ENCODE measurements around the gene CNTNAP5.
A peak's percentile ranks its signal among the peaks of the same experiment; 100 is the strongest.

CNTNAP5 gene

DNA sequence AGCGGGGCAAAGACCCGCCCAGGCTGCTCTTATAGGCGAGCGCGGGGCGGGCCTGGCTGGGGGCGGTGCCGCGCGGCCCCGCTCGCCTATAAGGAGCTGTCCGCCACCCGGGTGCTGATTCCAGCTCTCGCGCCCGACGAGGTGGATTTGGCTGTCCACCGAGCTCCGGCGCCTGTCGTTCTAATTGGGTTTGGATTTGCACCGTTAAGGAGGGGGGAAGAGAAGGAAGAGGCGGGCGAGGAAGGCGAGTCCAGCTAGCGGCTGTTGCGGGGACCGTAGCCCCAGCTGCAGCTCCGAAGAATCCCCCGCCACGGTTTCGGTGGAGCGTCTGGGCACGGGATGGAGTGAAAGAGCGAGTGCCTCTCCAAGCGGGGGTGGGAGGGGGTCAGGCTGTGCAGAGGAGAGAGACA lies at the start of gene CNTNAP5:
Gene CNTNAP5 (plus strand): TSS at position 117 of the 410 bp plus-strand sequence. CDS start 364 bp downstream, outside the sequence.
- DNase-seq (ENCODE audit: low spot score), result no peak

DNA sequence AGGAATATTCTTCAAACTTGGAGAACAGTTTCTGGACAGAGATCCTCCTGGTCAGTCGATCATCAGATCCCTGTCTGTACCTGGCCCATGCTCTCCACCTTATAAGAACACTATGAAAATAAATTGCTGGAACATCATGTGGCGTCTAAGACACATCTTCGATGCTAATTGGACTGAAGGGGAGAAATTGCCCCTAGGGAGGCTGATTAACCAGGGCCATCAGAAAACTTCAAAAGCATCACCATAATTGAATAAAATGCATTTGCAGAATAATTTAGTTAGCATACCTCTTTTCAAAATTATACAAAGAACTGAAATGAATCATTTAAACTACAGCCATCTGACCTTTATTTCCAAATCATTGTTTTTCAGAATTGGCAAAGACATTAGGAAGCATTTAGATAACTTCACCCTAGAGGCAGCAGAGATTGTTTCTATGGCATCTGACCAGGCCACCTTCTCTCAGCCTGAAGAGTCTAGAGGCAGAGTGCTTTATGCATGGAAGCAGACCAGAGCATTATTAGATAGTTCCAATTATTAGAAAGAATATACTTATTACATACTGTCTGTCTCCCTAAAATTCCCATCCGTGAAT lies 48.9 kb upstream of the CNTNAP5 start:
- no peak for DNase-seq (ENCODE audit: low spot score)

DNA sequence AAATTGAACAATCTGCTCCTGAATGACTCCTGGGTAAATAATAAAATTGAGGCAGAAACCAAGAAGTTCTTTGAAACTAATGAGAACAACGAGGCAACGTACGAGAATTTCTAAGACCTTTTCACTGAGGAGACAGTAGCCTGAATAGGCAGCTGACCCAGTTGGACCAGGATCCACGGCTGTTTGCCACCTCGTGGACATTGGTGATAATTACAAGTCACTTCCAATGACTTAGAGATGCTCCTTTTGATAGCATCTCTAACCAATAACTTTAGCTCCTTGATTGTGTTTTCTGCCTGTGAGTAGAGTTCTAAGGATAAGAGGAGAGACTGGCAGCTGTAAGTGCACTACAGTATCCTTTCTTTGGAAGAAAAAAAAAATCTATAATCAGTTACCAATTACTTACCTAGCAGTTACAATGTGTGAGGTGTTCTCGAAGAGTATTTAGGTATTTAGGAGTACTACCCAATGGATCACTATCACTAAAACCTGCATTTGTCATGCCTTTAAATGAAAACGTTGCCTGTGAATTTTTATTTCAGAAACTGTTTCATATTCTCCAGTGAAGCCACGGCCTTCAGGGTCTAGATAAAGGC lies 31.3 kb upstream of the CNTNAP5 start:
- no peak for DNase-seq (ENCODE audit: low spot score)

GRCh38 chr2:123999681-124000080 lies 25.4 kb upstream of the CNTNAP5 start:
- DNase-seq (ENCODE audit: low spot score), result no peak

DNA sequence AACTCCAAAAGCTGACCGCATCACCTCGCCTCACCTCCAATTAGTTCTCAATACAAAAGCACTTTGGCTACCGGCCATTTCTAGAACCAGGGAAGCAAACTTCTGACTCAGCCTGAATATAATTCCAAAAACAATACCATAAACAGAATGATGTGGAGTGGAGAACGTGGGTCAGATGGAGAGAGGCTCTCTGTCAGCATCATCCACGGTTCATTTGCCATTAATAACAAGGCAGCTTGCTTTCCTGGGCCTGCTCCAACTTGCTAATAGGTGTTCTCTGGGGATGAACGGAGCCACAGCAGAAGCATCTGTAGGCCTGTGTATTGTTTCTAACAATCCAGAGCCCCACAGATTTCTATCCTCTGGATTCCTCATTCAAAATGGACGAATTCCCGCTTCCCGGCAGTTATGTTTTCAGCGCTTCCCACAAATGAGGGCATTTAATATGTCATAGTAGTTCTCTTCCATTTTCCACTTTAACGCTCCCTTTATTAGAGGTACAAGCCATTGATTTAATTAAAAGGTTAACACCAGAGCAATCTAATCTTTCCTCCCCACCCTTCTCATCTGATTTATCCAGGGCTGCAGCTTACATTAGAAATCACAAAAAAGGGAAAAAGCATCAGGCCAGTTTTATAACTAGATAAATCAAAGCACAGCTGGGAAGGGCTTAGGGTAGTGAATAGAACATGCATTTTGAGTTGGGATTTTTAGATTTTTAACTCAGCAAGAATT lies 23.2 kb upstream of the CNTNAP5 start:
- no peak for DNase-seq (ENCODE audit: low spot score)

- DNase-seq (ENCODE audit: low spot score), result no peak
Measured at GRCh38 chr2:124018890-124019289, 6.2 kb upstream of the CNTNAP5 start.

DNA sequence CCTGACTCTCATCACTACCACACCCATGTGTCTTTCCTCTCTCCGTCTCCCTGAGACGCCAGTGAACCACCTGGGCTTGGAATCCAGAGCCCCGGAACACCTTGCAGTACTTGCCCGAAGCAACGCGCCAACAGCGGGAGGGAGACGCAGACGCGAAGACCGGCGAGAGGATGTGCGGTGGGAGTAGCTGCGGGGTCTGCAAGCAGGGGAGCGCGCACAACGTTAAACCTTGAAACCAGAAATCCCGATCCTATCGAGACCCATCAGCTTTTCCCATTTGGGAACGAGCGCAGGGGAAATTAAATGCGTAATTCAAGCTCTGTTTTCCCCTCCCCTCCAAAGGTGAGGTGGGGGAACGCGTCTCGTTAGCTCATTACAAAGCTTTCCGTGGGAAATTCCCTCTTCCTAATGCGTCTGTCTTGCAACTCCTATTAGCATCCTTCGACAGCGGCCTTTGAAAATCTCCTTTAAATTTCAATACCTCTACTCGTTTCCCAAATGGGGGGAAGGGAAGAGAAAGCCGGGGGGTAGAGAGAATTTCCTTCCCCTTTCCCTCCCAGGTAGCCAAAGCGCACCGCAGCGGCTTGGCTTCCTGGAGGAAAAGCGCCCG lies 421 bp upstream of the CNTNAP5 start:
- no peak for DNase-seq (ENCODE audit: low spot score)

DNA sequence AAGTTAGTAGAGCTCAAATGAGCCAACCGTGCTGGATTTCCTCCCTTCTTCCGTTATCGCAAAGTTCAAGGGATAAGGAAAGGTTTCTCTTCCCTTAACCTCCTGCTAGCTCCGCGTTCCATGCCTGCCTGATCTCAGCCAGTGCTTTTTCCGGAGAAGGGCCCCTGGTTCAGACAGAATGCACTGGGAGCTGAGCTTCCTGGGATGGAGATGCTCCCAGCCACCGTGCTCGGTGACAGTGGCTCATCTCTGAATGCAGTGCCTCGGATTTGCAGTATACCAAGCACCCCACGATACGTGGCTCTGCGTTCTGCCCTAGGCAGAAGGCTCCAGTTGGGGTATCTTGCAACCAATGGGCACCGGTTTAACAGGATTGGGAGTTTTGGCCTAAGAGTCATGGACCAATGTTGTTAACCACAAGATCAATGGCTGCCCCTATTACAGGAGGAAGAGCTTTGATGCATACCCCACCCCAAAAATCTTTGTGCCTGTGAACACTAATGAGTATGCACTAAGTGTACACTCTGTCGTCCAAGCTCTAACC lies 876 bp downstream of the CNTNAP5 start:
- no peak for DNase-seq (ENCODE audit: low spot score)

GRCh38 chr2:124026503-124026902 lies 1.4 kb downstream of the CNTNAP5 start:
- DNase-seq (ENCODE audit: low spot score), result no peak

GRCh38 chr2:124027182-124027581 lies 2.1 kb downstream of the CNTNAP5 start:
- DNase-seq (ENCODE audit: low spot score), result peak; percentile 9

- DNase-seq (ENCODE audit: low spot score), result no peak
Measured at GRCh38 chr2:124032799-124033198, 7.7 kb downstream of the CNTNAP5 start.

DNA sequence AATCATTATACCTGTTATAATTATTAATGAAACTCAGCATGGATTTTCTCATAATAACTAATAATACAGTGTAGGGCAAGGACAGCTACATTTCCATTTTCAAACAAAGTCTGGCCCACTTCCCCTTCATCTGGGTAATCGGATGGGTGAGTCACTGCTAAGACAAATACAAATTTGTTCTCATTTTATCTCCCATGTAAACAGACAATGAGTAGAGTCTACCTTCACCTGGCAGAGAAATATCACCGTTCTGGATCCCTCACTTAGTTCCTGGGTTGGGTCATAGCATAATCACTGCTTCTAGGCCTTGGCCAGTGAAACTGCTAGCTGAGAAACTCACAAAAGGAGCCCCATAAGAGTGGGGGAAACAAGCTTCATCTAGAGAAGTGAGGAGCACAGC lies 9.2 kb downstream of the CNTNAP5 start:
- DNase-seq (ENCODE audit: low spot score), result no peak

- no peak for DNase-seq (ENCODE audit: low spot score)
Measured at GRCh38 chr2:124035001-124035400, 9.9 kb downstream of the CNTNAP5 start.

DNA sequence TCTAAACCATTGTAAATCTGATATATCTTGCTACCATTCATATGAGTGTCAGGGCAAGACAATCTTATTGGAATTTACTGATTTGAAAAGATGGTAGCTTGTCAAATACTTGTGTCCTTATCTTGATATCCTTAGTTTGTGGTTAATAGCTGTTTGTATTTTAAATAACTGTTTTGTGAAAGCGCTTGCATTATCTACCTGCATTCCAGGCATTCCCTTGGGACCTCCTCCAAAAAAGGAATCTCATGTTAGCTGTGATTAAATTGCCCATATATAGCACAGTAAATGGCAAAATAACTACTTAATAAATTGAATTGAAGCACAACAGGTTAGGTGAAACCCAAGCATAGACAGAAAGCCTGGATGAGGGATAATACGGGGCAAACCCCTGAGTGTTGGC lies 13.9 kb downstream of the CNTNAP5 start:
- DNase-seq (ENCODE audit: low spot score), result no peak

- no peak for DNase-seq (ENCODE audit: low spot score)
Measured at GRCh38 chr2:124039762-124040291, 14.7 kb downstream of the CNTNAP5 start.

- DNase-seq (ENCODE audit: low spot score), result no peak
Measured at GRCh38 chr2:124045894-124046293, 20.8 kb downstream of the CNTNAP5 start.

DNA sequence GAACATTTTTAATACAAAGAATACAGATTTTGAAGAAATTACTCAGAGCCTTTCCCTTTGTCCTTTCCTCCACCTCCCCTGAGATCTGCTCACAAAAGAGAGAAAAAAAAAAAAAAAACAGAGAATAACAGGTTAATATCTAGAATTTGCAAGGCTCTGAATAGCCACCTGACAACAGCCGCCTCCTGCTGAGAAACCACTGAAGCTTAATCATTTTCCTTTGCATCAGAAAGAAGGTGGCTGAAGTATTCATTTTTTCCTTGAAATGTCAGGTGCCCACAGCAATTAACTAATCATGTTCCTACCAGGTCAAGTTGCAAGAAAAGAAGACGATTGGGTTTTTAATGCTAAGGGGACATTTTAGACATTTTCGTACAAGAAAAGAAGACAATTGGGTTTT lies 21.2 kb downstream of the CNTNAP5 start:
- DNase-seq (ENCODE audit: low spot score), result no peak

GRCh38 chr2:124048102-124048501 lies 23.0 kb downstream of the CNTNAP5 start:
- DNase-seq (ENCODE audit: low spot score), result no peak

DNA sequence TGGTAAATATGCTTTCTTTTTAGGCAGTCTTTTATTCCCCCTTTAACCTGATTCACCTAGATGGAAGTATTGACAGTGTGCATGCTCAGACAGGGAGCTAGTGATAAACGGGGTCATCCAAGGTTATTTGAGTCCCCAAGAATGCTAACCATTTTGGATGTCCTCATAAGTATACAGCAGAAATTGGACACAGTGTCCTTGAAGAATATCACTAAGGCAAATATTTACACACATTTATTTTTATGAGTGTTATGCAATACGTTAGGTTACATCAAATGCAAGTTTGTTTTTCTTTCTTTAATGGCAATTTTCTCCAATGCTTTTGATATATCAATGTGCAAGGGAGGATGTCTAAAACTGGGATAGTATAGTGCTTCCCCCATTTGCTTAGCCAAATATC lies 23.6 kb downstream of the CNTNAP5 start:
- no peak for DNase-seq (ENCODE audit: low spot score)

DNA sequence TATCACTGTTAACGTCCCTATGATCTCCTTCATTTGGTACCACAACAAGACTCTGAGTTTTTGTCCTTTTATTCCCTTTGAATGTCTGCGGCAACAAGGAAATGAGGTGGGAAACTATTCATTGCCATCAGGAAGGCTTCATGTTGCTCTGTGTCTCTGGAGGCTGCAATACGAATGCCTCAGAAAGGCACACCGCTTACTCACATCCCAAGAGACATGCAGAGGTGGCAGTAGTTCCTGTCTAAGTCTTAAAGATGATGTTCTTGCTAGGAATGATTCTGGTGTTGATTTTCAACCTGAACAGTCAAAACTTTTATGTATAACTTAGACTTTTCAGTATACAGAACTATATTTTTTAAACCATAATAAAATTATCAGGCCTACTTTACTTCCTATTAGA lies 24.0 kb downstream of the CNTNAP5 start:
- DNase-seq (ENCODE audit: low spot score), result no peak

DNA sequence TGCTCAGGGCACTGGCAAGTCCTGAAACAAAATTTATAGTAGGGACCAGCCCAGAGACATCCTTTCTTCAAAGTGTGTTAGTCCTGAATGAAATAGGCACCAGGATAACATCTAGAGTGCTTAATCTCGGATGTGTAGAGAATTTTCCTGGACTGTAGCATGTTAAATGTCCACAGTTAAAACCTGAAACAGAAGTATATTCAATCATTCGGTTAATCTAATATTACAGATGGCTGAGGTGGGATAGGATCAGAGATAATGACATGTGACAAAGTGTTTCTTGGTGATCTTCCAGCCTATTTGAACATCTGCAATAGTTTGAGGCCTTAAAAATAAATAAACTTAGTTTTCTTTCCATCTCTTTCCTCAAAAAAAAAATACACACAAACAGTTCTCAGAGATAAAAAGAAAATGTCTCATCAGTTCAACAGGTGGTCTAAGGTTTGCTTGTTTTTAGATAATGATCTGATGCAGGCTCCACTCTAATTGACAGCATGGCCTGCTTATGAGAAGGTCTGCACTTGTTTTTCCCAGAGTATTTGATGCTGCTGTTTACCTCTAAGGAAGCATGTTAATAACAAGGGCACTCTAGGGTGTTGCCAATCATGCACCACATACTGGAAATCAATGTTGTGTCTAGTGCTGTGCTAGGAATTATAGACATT lies 25.9 kb downstream of the CNTNAP5 start:
- DNase-seq (ENCODE audit: low spot score), result no peak

DNA sequence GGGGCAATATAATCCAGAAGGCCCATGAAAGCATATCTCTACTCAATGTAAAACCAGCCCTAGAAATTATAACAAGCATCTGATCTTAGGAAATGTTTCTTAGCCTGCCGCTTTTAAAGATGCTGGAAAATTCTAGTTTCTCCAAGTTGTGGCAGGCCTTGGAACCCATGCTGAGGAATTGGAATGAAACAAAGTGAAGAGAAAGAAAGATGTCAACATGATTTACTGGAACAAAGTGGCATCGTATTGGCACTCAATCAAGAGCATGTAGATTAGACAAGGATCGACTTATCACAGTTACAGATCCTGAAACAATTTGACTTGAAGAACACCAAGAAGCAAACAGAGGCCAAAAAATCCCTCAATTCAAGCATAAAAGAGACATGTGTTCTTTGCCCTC lies 28.7 kb downstream of the CNTNAP5 start:
- DNase-seq (ENCODE audit: low spot score), result no peak

Measured in hematopoietic multipotent progenitor cell treated with erythropoietin and hydrocortisone succinate and interleukin-3 and kit ligand, for 17 days (in vitro differentiated cells).